ENCODE results near the gene SEPTIN10.

DNA sequence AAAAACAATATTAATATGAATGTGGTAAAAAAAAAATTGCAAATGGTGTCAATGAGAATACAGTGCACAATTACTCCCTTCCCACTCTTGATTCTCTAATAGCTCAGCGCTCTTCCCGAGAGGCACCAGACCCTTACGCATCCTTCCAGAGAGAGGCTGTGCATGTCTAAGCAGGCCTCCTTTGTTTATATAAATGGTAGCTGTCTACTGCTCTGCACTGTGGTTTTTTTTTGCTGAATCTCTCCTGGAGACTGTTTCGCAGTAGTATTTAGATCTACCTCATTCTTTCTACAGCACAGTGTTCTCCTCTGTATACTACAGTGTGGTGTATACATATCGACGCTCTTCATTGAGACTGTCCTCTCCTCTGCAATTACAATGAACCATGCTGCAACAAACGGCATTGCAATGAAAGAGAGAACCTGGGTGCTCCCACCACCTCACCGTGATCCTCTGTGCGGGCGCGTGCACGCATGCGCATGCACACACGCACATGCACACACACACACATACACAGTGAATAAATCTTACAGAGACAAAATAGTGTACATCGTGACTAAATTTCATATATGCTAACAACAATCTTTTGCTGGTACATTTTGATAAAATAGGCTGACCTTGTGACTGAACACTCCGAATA, 19.4 kb downstream of the SEPTIN10 start:
- TF ChIP-seq POLR2A (IDR thresholded peaks at IDR 0.05; ENCODE audit: low read depth, low read length) (no peak), POLR2AphosphoS5 (IDR thresholded peaks at IDR 0.05; ENCODE audit: low read depth, low read length) (no peak)
